ENCODE data around the gene ANO10.
"Not testable (repeated sequence)": the region's sequence is repeated elsewhere in the genome, so short reads cannot be mapped to it uniquely, and the experiment has no call there.

DNA sequence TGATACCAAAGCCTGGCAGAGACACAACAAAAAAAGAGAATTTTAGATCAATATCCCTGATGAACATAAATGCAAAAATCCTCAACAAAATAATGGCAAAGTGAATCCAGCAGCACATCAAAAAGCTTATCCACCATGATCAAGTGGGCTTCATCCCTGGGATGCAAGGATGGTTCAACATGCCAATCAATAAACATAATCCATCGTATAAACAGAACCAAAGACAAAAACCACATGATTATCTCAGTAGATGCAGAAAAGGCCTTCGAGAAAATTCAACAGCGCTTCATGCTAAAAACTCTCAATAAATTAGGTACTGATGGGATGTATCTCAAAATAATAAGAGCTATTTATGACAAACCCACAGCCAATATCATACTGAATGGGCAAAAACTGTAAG lies 26.5 kb downstream of the ANO10 start:
- TF ChIP-seq, protein P1, sequence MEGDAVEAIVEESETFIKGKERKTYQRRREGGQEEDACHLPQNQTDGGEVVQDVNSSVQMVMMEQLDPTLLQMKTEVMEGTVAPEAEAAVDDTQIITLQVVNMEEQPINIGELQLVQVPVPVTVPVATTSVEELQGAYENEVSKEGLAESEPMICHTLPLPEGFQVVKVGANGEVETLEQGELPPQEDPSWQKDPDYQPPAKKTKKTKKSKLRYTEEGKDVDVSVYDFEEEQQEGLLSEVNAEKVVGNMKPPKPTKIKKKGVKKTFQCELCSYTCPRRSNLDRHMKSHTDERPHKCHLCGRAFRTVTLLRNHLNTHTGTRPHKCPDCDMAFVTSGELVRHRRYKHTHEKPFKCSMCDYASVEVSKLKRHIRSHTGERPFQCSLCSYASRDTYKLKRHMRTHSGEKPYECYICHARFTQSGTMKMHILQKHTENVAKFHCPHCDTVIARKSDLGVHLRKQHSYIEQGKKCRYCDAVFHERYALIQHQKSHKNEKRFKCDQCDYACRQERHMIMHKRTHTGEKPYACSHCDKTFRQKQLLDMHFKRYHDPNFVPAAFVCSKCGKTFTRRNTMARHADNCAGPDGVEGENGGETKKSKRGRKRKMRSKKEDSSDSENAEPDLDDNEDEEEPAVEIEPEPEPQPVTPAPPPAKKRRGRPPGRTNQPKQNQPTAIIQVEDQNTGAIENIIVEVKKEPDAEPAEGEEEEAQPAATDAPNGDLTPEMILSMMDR (conservative IDR thresholded peaks at IDR 0.05; ENCODE audit: low read depth, low read length), result not testable (repeated sequence)
- not testable (repeated sequence) for TF ChIP-seq EZH2 (IDR thresholded peaks at IDR 0.05; ENCODE audit: borderline replicate concordance, low read depth, low read length, poor library complexity, severe bottlenecking)
